Body of pancreas (tissue), 4 donors: Measurements from ENCODE around the gene ANKRD11. TPM values are rescaled to one million over a fixed set of nuclear protein-coding genes. Genes with fewer than 3 reads are reported as not detected.

Experiments
- ATAC-seq: fragments of 150-250 bp; one replicate; pipeline ENCODE4 v1.9.1; 2016
- DNase-seq, 4 donors: peaks; one replicate each; pipeline ENCODE4 v3.0.0-alpha.2; 2019
- H3K27ac ChIP-seq, 4 donors: fragments of 200-600 bp; sonication (generic); 1 replicate in 3 of 4; 2 replicates in 1 of 4; pipeline versions ENCODE4 v1.5.1 to v1.6.1; 2016 to 2019; ENCODE audit warnings: mild to moderate bottlenecking in 1 of 4, mixed read lengths in 1 of 4, moderate library complexity in 1 of 4
- H3K27me3 ChIP-seq, 2 donors: fragments of 200-600 bp; sonication (generic); one replicate each; pipeline ENCODE4 v1.6.0; 2016; ENCODE audit warnings: mild to moderate bottlenecking in 1 of 2
- H3K36me3 ChIP-seq, 2 donors: fragments of 200-600 bp; sonication (generic); replicated peaks in 1 of 2; 2 replicates each; pipeline ENCODE4 v1.5.1; 2016; ENCODE audit warnings: low read depth in 2 of 2; ENCODE audit not compliant: insufficient read depth in 1 of 2
- H3K4me1 ChIP-seq: fragments of 200-600 bp; sonication (generic); one replicate; pipeline ENCODE4 v1.6.0; 2016
- H3K4me3 ChIP-seq, 2 donors: fragments of 200-600 bp; sonication (generic); 1 replicate in 1 of 2; 2 replicates in 1 of 2; pipeline ENCODE4 v1.5.1; 2016 to 2019
- H3K9me3 ChIP-seq, 3 donors: fragments of 200-600 bp; sonication (generic); 1 replicate in 2 of 3; 2 replicates in 1 of 3; pipeline ENCODE4 v1.5.1; 2016
- POLR2A ChIP-seq, 3 donors: fragments of 450-650 bp; IDR thresholded peaks; one replicate each; pipeline ENCODE4 v1.6.1; 2016; ENCODE audit warnings: antibody characterized with exemption in 3 of 3, mild to moderate bottlenecking in 2 of 3
- WGBS, 2 donors: methylation state at CpG; one replicate each; pipeline ENCODE4 v1.1.5; 2017; 5-methylcytosine and 5-hydroxymethylcytosine counted together
- intact Hi-C: fragments of 100-400 bp; cut with DNase I; formaldehyde crosslinking; loops from one replicate; pipeline ENCODE4 v1.15.1; 2023
- total RNA-seq, 2 donors: library from RNA; depleted of rRNA; stranded (reverse); fragments of >200 nt; gene quantifications; one replicate each; pipeline ENCODE4 v1.1.0, GENCODE V29; 2016
- TF ChIP-seq, protein P1 (sequence below), 7 experiments: fragments of 450-650 bp in 4 of 7; fragments of 200-600 bp in 3 of 7; sonication (generic) in 3 of 7; IDR thresholded peaks; one replicate each; pipeline ENCODE4 v1.5.1; 2016 to 2019; ENCODE audit warnings: antibody characterized with exemption in 7 of 7

ANKRD11 gene
- total RNA-seq, 2 donors from 2014 or later, result 52.1 to 97.9 TPM

DNA sequence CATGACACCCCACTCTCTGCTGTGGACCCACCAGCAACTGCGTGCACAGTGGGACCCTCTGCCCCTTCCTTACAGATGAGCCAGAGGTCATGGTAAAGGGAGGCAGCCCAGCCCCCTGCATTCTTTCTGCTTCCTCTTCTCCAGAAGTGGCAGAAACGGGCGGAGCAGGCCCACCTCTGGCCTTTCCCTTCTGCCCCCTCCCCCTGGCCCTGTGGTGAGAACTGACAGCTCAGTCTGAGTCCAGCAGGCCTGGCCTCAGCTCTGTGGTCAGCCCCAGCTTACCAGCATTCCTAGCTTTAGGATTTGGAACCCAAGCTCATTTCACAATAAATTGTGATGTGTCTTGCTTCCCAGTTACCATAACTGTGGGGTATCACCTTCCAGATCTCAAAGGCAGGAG, 4.8 kb upstream of the ANKRD11 start:
- Histone ChIP-seq H3K27me3 (no peaks in the 10 kb centered on the region), H3K36me3 (no peaks in the 10 kb centered on the region), H3K27ac (no peak overlapping the region), H3K4me3 (no peak overlapping the region), H3K4me1 (peaks cover 12% of the 10 kb centered on the region), H3K9me3 (no peaks in the 10 kb centered on the region)
- no peak for TF ChIP-seq POLR2A (IDR thresholded peaks at IDR 0.05)
- TF ChIP-seq, protein P1, sequence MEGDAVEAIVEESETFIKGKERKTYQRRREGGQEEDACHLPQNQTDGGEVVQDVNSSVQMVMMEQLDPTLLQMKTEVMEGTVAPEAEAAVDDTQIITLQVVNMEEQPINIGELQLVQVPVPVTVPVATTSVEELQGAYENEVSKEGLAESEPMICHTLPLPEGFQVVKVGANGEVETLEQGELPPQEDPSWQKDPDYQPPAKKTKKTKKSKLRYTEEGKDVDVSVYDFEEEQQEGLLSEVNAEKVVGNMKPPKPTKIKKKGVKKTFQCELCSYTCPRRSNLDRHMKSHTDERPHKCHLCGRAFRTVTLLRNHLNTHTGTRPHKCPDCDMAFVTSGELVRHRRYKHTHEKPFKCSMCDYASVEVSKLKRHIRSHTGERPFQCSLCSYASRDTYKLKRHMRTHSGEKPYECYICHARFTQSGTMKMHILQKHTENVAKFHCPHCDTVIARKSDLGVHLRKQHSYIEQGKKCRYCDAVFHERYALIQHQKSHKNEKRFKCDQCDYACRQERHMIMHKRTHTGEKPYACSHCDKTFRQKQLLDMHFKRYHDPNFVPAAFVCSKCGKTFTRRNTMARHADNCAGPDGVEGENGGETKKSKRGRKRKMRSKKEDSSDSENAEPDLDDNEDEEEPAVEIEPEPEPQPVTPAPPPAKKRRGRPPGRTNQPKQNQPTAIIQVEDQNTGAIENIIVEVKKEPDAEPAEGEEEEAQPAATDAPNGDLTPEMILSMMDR (IDR thresholded peaks at IDR 0.05), result no peak
- WGBS, 2 donors, result 63 to 84% methylated on average over 3 of the region's 3 CpGs
- DNase-seq (no peak), ATAC-seq (no peak)
- intact Hi-C loops, result loop anchor here (5.0 kb wide), 1 partner anchor 158 kb away; no protein-coding TSS in a partner anchor

DNA sequence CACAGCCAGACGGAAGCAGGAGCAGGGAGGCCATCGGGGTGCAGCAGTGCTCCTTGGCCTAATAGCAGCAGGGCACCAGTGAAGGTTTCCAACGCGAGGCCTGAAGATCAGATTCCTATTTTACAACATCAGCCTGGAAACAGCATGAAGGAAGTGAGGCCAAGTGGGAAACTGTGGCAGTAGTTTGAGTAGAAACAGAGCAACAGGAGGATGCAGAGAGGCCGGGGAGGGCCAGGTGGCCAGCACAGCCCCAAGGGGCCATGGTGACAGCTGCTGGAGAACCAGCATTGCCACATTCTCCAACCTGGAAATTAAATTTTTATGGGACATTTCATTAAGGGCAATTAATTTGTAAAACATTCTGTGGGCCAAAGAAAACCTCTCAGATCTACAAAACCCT, 3.4 kb upstream of the ANKRD11 start:
- no peak overlapping the region for H3K4me3 ChIP-seq
- H3K27me3 ChIP-seq, result no peaks in the 10 kb centered on the region
- no peak for TF ChIP-seq POLR2A (IDR thresholded peaks at IDR 0.05)
- TF ChIP-seq, protein P1 (IDR thresholded peaks at IDR 0.05), result no peak
- DNase-seq (no peak), ATAC-seq (no peak)
- H3K9me3 ChIP-seq, result no peaks in the 10 kb centered on the region
- H3K36me3 ChIP-seq, result no peaks in the 10 kb centered on the region
- peaks cover 15% of the 10 kb centered on the region for H3K4me1 ChIP-seq
- WGBS, 2 donors, result 79 to 94% methylated on average over 5 of the region's 5 CpGs
- no peak overlapping the region for H3K27ac ChIP-seq
- intact Hi-C loops, result no loop called here

DNA sequence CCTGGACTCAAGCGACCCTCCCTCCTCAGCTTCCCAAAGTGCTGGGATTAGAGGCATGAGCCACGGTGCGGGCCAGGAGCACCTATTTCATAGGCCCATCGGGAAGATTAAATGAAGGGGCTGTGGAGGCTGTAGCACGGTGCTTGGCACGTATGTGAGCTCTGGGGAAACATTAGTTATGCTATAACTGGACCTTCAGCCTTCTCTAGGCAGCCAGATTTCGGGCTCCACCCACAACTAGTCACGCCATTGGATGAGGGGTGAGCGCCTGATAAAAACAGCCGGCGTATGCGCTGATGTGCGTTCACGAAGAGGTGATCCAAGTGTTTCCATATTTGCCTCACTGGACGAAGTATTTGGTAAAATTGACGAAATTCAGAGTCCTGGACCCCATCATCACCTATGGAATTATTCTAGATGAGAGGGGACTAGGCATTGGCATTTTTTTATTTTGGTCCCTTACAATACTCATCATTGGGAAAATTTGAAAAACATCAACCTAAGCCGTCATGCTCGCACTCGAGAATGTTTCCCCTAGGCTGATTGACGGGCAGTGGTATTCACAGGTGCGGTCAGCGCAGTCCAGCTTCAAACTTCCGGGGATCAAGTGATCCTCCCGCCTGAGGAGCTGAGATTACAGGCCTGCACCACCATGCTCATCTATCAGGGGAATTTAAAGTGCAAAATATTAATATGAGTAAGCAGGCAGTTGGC, 1.8 kb upstream of the ANKRD11 start:
- Histone ChIP-seq H3K27ac (peak overlapping the region in 1 of 4 donors; percentile 99), H3K4me3 (no peak overlapping the region), H3K27me3 (no peaks in the 10 kb centered on the region), H3K9me3 (no peaks in the 10 kb centered on the region), H3K4me1 (peaks cover 31% of the 10 kb centered on the region), H3K36me3 (no peaks in the 10 kb centered on the region)
- 71 to 72% methylated on average over 21 to 24 of the region's 24 CpGs for WGBS, 2 donors
- DNase-seq (no peak), ATAC-seq (no peak)
- intact Hi-C loops, result no loop called here
- TF ChIP-seq, protein P1 (IDR thresholded peaks at IDR 0.05), result no peak
- TF ChIP-seq POLR2A (IDR thresholded peaks at IDR 0.05), result no peak

DNA sequence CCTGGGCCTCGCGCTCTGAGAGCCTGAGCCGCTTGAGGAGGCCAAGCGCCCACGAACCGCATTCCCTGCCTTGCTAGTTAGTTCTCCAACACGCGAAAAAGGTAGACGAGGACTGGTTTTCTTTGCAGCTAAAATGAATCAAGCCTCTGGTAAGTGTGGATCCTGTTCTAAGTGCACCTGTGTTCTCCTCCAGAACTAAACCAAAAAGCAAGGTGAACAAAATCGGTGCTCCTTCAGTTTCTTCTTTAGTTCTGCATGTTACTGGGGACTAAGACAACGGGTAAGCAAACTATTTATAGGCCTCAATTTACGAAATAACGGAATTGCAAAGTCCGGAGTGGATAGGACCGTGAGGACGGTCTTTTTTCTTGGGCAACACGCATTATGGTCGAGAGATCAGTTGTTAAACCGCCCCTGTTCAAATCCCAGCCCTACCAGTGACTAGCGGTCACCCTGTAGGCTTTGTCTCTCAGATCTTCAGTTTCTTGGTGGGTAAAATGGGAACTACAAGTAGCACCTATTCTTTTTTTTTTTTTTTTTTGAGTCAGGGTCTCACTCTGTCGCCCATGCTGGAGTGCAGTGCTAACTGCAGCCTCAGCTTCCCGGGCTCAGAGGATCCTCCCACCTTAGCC, 993 bp upstream of the ANKRD11 start:
- TF ChIP-seq, protein P1 (IDR thresholded peaks at IDR 0.05), result peak in 2 of 7 experiments; percentile 16 to 24
- TF ChIP-seq POLR2A (IDR thresholded peaks at IDR 0.05), result no peak
- intact Hi-C loops, result no loop called here
- no peaks in the 10 kb centered on the region for H3K36me3 ChIP-seq
- H3K27me3 ChIP-seq, result no peaks in the 10 kb centered on the region
- WGBS, 2 donors, result 2 to 5% methylated on average over 16 to 22 of the region's 22 CpGs
- ATAC-seq (no peak), DNase-seq (no peak)
- peak overlapping the region; percentile 58 to 60 for H3K4me3 ChIP-seq
- peak overlapping the region; percentile 64 to 99 (median 90) for H3K27ac ChIP-seq
- H3K4me1 ChIP-seq, result peaks cover 37% of the 10 kb centered on the region
- no peaks in the 10 kb centered on the region for H3K9me3 ChIP-seq
